ENCODE results near the gene C20orf202. TPM values are rescaled to one million over a fixed set of nuclear protein-coding genes. Genes with fewer than 3 reads are reported as not detected.

C20orf202 gene
- polyA plus RNA-seq, 1 experiment: not detected

DNA sequence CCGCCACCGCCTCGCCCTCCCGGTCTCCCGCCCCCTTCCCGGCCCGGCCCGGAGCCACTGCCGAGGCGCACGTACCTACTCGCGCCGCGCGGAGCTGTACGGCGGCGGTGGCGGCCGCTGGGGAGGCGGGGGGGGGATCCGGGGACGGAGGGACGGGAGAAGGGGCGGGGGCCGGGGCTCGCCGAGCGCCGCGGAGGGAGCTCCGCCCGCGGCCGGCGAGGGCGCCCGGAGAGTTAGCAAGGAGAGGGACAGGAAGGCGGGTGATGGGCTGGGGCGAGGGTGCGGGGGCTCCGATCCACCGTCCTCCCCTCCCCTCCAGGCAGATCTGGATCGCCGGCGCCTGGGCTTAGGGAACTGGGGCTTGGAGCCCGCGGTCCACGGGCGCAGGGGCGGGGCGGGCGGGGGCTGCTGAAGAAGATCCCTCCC is 17.9 kb upstream of the C20orf202 start:
- Histone ChIP-seq H3K27ac (ENCODE audit: low read depth, low read length) (no peak overlapping the region), H3K27me3 (ENCODE audit: control insufficient read depth, insufficient read depth, low read length) (peaks cover 39% of the 10 kb centered on the region), H3K9me3 (ENCODE audit: control insufficient read depth, insufficient read depth, low read length) (no peaks in the 10 kb centered on the region), H3K4me3 (ENCODE audit: low read depth, low read length) (peak overlapping the region; percentile 37)
- no peak for TF ChIP-seq CTCF (IDR thresholded peaks at IDR 0.05; ENCODE audit: low read depth, low read length)
- CTCF ChIA-PET: interaction anchor here (0.6 to 1.5 kb wide), 5 partner anchors 11 to 942 kb away, joined by 3 to 12 read pairs (median 4); no protein-coding TSS in a partner anchor
- POLR2A ChIA-PET: no interaction called here
- DNase-seq (ENCODE audit: low read depth, low spot score): no peak

GRCh38 chr20:1185790-1186334 is 17.4 kb upstream of the C20orf202 start:
- H3K4me3 ChIP-seq (ENCODE audit: low read depth, low read length): peak overlapping the region; percentile 37
- no peak for DNase-seq (ENCODE audit: low read depth, low spot score)
- CTCF ChIA-PET: interaction anchor here (0.6 to 1.5 kb wide), 5 partner anchors 10 to 942 kb away, joined by 3 to 12 read pairs (median 4); no protein-coding TSS in a partner anchor
- POLR2A ChIA-PET: no interaction called here
- TF ChIP-seq CTCF (IDR thresholded peaks at IDR 0.05; ENCODE audit: low read depth, low read length): peak; percentile 59
- H3K9me3 ChIP-seq (ENCODE audit: control insufficient read depth, insufficient read depth, low read length): no peaks in the 10 kb centered on the region
- H3K27me3 ChIP-seq (ENCODE audit: control insufficient read depth, insufficient read depth, low read length): peaks cover 44% of the 10 kb centered on the region
- H3K27ac ChIP-seq (ENCODE audit: low read depth, low read length): no peak overlapping the region

- peaks cover 46% of the 10 kb centered on the region for H3K27me3 ChIP-seq (ENCODE audit: control insufficient read depth, insufficient read depth, low read length)
- H3K27ac ChIP-seq (ENCODE audit: low read depth, low read length): no peak overlapping the region
- DNase-seq (ENCODE audit: low read depth, low spot score): no peak
- TF ChIP-seq CTCF (IDR thresholded peaks at IDR 0.05; ENCODE audit: low read depth, low read length): no peak
- no peaks in the 10 kb centered on the region for H3K9me3 ChIP-seq (ENCODE audit: control insufficient read depth, insufficient read depth, low read length)
- POLR2A ChIA-PET: no interaction called here
- H3K4me3 ChIP-seq (ENCODE audit: low read depth, low read length): no peak overlapping the region
- CTCF ChIA-PET: interaction anchor here (1.4 to 1.5 kb wide), 3 partner anchors 10 to 61 kb away, joined by 3 to 4 read pairs (median 4); no protein-coding TSS in a partner anchor
These were observed 16.8 kb upstream of the C20orf202 start for GRCh38 chr20:1186367-1186991.

- no peak overlapping the region for H3K27ac ChIP-seq (ENCODE audit: low read depth, low read length)
- TF ChIP-seq CTCF (IDR thresholded peaks at IDR 0.05; ENCODE audit: low read depth, low read length): no peak
- no peaks in the 10 kb centered on the region for H3K9me3 ChIP-seq (ENCODE audit: control insufficient read depth, insufficient read depth, low read length)
- H3K4me3 ChIP-seq (ENCODE audit: low read depth, low read length): no peak overlapping the region
- ChIA-PET CTCF (interaction anchor here (0.6 to 1.4 kb wide), 2 partner anchors 62 to 232 kb away, joined by 3 to 4 read pairs; no protein-coding TSS in a partner anchor), POLR2A (no interaction called here)
- peaks cover 44% of the 10 kb centered on the region for H3K27me3 ChIP-seq (ENCODE audit: control insufficient read depth, insufficient read depth, low read length)
- no peak for DNase-seq (ENCODE audit: low read depth, low spot score)
These were observed 15.6 kb upstream of the C20orf202 start for GRCh38 chr20:1187605-1188171.

DNA sequence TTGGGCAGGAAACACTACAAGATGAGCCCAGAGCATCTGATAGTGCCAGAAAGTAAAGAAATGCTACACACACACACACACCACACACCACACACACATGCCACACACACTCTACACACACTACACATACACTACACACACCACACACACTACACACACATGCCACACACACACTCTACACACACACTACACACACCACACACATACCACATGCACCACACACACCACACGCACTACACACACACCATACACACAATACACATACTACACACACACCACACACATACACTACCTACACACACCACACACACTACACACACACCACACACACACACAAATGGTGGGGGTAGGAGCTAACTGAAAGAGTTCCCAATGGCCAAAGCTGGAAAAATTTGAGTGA is 14.9 kb upstream of the C20orf202 start:
- no peak overlapping the region for H3K4me3 ChIP-seq (ENCODE audit: low read depth, low read length)
- CTCF ChIA-PET: no interaction called here
- no peaks in the 10 kb centered on the region for H3K9me3 ChIP-seq (ENCODE audit: control insufficient read depth, insufficient read depth, low read length)
- no peak for DNase-seq (ENCODE audit: low read depth, low spot score)
- no peak overlapping the region for H3K27ac ChIP-seq (ENCODE audit: low read depth, low read length)
- peaks cover 40% of the 10 kb centered on the region for H3K27me3 ChIP-seq (ENCODE audit: control insufficient read depth, insufficient read depth, low read length)
- TF ChIP-seq CTCF (IDR thresholded peaks at IDR 0.05; ENCODE audit: low read depth, low read length): no peak
- POLR2A ChIA-PET: no interaction called here
